K562 (cell line): ENCODE measurements around the gene SRD5A2. TPM values are rescaled to one million over a fixed set of nuclear protein-coding genes. Genes with fewer than 3 reads are reported as not detected.

Experiments used
- ATAC-seq: fragments of 200-7000 bp; cut with Tn5 transposase; 3 replicates; pipeline ENCODE4 v1.9.1; 2020; ENCODE audit warnings: moderate library complexity
- BruUV-seq: library from RNA; stranded (reverse); fragments of 400-500 nt; replicated peaks from 2 replicates; lab custom pipeline; 2021; lab: Mats Ljungman, UMichigan
- CTCF ChIA-PET: fragments of 300-600 bp; formaldehyde crosslinking; extraction: SDS; loops from one replicate; lab custom pipeline; 2021; ENCODE audit warnings: low intra/inter-chr PET ratio; lab: Yijun Ruan, JAX
- POLR2A ChIA-PET: fragments of 300-600, 350-650 bp; sonication (Branson Sonifier 250); formaldehyde crosslinking; extraction: SDS; loops from one replicate; lab custom pipeline; 2021; ENCODE audit warnings: antibody characterized with exemption, inconsistent platforms; lab: Yijun Ruan, JAX
- DNase-seq, 4 experiments: peaks; one replicate each; pipeline versions ENCODE4 v3.0.0 to v3.0.0-alpha.2; 2011 to 2018; ENCODE audit warnings: low spot score in 3 of 4, mixed read lengths in 3 of 4; ENCODE audit errors: extremely low read depth in 1 of 4
- FAIRE-seq: peaks from 2 replicates; lab custom pipeline; 2011; peaks lifted over from hg19 to GRCh38; lab: Jason Lieb, UNC
- H2AFZ ChIP-seq: 2 replicates; pipeline ENCODE4 v1.6.0; 2011; ENCODE audit warnings: low read depth, low read length, control low read depth, inconsistent platforms
- H3K27ac ChIP-seq: fragments of 200-600 bp; 3 replicates; pipeline ENCODE4 v1.8.0; 2011; ENCODE audit warnings: low read depth, mild to moderate bottlenecking, control low read depth, inconsistent platforms, low read length, moderate library complexity, mixed read lengths; ENCODE audit errors: extremely low read depth
- H3K27me3 ChIP-seq, 2 experiments: fragments of 300-600 bp in 1 of 2; 2 replicates in 1 of 2; 3 replicates in 1 of 2; pipeline versions ENCODE4 v1.6.0 to v1.8.0; 2011; ENCODE audit warnings: inconsistent platforms in 2 of 2, low read length in 2 of 2, mild to moderate bottlenecking in 1 of 2, mixed read lengths in 1 of 2, moderate library complexity in 1 of 2; ENCODE audit not compliant: control insufficient read depth in 2 of 2, insufficient read depth in 2 of 2
- H3K36me3 ChIP-seq: fragments of 300-600 bp; 3 replicates; pipeline ENCODE4 v1.8.0; 2011; ENCODE audit warnings: mild to moderate bottlenecking, low read length, inconsistent platforms; ENCODE audit not compliant: control insufficient read depth, insufficient read depth
- H3K4me1 ChIP-seq, 2 experiments: fragments of 200-600 bp in 1 of 2; replicated peaks in 1 of 2; 2 replicates in 1 of 2; 3 replicates in 1 of 2; pipeline versions ENCODE4 v1.5.1 to v1.8.0; 2011; ENCODE audit warnings: inconsistent platforms in 2 of 2, low read length in 2 of 2, mild to moderate bottlenecking in 1 of 2, mixed read lengths in 1 of 2, moderate library complexity in 1 of 2; ENCODE audit not compliant: control insufficient read depth in 2 of 2, insufficient read depth in 2 of 2
- H3K4me2 ChIP-seq: 2 replicates; pipeline ENCODE4 v1.6.1; 2011; ENCODE audit warnings: low read length, control low read depth, inconsistent platforms, mixed read lengths; ENCODE audit not compliant: insufficient read depth
- H3K4me3 ChIP-seq: fragments of 200-600 bp; sonication (generic), shearing (Covaris generic); 2 replicates; pipeline ENCODE4 v1.5.1; 2016; ENCODE audit warnings: control low read depth, inconsistent platforms
- H3K79me2 ChIP-seq: fragments of 200-600 bp; 3 replicates; pipeline ENCODE4 v1.8.0; 2011; ENCODE audit warnings: low read length, inconsistent platforms; ENCODE audit not compliant: control insufficient read depth, insufficient read depth
- H3K9ac ChIP-seq, 2 experiments: 2 replicates each; pipeline versions ENCODE4 v1.6.0 to v1.6.1; 2011; ENCODE audit warnings: low read depth in 2 of 2, low read length in 2 of 2, control low read depth in 1 of 2, inconsistent platforms in 1 of 2, mild to moderate bottlenecking in 1 of 2, mixed read lengths in 1 of 2; ENCODE audit not compliant: insufficient read depth in 1 of 2
- H3K9me1 ChIP-seq: one replicate; pipeline ENCODE4 v1.6.0; 2011; ENCODE audit warnings: inconsistent platforms, mild to moderate bottlenecking, low read length, moderate library complexity; ENCODE audit not compliant: control insufficient read depth, insufficient read depth
- H3K9me3 ChIP-seq: replicated peaks from 2 replicates; pipeline ENCODE4 v1.5.1; 2011; ENCODE audit warnings: low read depth, low read length, inconsistent platforms; ENCODE audit not compliant: control insufficient read depth, insufficient read depth
- H4K20me1 ChIP-seq: replicated peaks from 2 replicates; pipeline ENCODE4 v1.6.1; 2011; ENCODE audit warnings: low read length, inconsistent platforms, mixed read lengths; ENCODE audit not compliant: control insufficient read depth, insufficient read depth
- BCL6 ChIP-seq: fragments of 250-450 bp; sonication (Bioruptor Pico); IDR thresholded peaks from 2 replicates; pipeline ENCODE4 v1.4.0; 2020
- ETV6 ChIP-seq, 3 experiments: fragments of 150-350 bp in 1 of 3; sonication (generic) in 1 of 3; formaldehyde crosslinking in 1 of 3; IDR thresholded peaks; 2 replicates each; pipeline versions ENCODE4 v1.6.1 to v1.8.0; 2014 to 2022; ENCODE audit warnings: borderline replicate concordance in 2 of 3, low read depth in 2 of 3, antibody characterized with exemption in 1 of 3, low read length in 1 of 3, mild to moderate bottlenecking in 1 of 3, missing genetic modification reagents in 1 of 3
- HCFC1 ChIP-seq: IDR thresholded peaks from 2 replicates; pipeline ENCODE4 v1.6.1; 2012; ENCODE audit warnings: low read depth, low read length, improper control_type of control experiment
- HEY1 ChIP-seq: fragments of 250-450 bp; sonication (Bioruptor Pico); IDR thresholded peaks from 2 replicates; pipeline ENCODE4 v1.5.0; 2020; ENCODE audit warnings: mild to moderate bottlenecking, moderate library complexity, borderline replicate concordance
- POLR2AphosphoS2 ChIP-seq: IDR thresholded peaks from 2 replicates; pipeline ENCODE4 v1.6.1; 2012; ENCODE audit warnings: low read length, improper control_type of control experiment
- ZNF644 ChIP-seq: fragments of 200-800 bp; sonication (Bioruptor generic); IDR thresholded peaks from 2 replicates; pipeline ENCODE4 v1.6.1; 2016; ENCODE audit warnings: low read depth, missing genetic modification characterization, missing compliant biosample characterization
- ZNF699 ChIP-seq: fragments of 250-450 bp; sonication (Bioruptor Pico); IDR thresholded peaks from 2 replicates; pipeline ENCODE4 v1.8.0; 2021; ENCODE audit warnings: mild to moderate bottlenecking, moderate library complexity; ENCODE audit not compliant: insufficient replicate concordance
- in situ Hi-C: fragments of 300-500 bp; cut with MboI; formaldehyde crosslinking; loops from 4 replicates; pipeline ENCODE4 v1.15.0; 2018; ENCODE audit warnings: inconsistent platforms, mixed read lengths
- intact Hi-C: fragments of 100-400 bp; cut with micrococcal nuclease; formaldehyde crosslinking; loops from 2 replicates; pipeline ENCODE4 v1.14.2; 2022
- polyA plus RNA-seq, 8 experiments: library from polyadenylated mRNA; depleted of rRNA in 4 of 8; stranded (reverse) in 5 of 8; unstranded in 3 of 8; fragments of >200 nt; fragmentation: Nextera tagmentation in 2 of 8; fragmentation: Illumina TruSeq in 1 of 8; extraction: Ambion mirVana in 2 of 8; extraction: Trizol in 1 of 8; gene quantifications; 2 replicates each; pipeline versions ENCODE4 v1.2.1 to v1.2.3, GENCODE V29; 2011 to 2014; ENCODE audit warnings: inconsistent platforms in 1 of 8, missing spikeins in 1 of 8
- total RNA-seq, 7 experiments: library from RNA; depleted of rRNA in 6 of 7; stranded (reverse); fragments of >200 nt in 6 of 7; fragmentation: Illumina TruSeq in 2 of 7; extraction: Trizol in 2 of 7; gene quantifications; 2 replicates each; pipeline versions ENCODE4 v1.2.1 to v1.2.3, GENCODE V29; 2011 to 2021; ENCODE audit warnings: low replicate concordance in 1 of 7
- TF ChIP-seq, protein P1 (sequence below): fragments of 250-450 bp; sonication (Bioruptor Pico); IDR thresholded peaks from 2 replicates; pipeline ENCODE4 v1.5.0; 2021

Gene SRD5A2
- total and polyA plus RNA-seq, 9 of the 15 experiments (the other 6 are each of a cell fraction or from before 2014, with no cell fraction given), result 0.03 TPM; not detected in 8

DNA sequence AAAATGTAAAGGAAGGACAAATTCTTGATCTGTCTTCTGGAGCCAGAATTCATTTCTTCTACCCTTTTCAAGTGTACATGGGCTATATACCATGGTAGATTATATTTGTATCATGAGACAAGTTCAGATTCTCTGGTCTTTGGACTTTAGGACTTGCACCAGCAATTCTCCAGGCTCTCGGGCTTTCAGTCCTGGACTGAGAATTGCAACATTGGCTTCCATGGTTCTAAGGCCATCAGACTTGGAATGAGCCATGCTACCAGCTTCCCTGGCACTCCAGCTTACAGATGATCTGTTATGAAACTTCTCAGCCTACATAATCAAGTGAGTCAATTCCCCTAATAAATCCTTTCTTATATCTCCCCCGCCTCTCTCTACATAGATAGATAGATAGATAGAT, 33.3 kb downstream of the SRD5A2 start (continued):
- TF ChIP-seq HEY1 (CRISPR knock-in tag) (no peak), ZNF699 (no peak), ETV6 (IDR thresholded peaks at IDR 0.05; ENCODE audit: borderline replicate concordance in 1 of 2, low read depth in 2 of 2, low read length in 1 of 2) (no peak), ETV6 (CRISPR knock-in tag; IDR thresholded peaks at IDR 0.05; ENCODE audit: borderline replicate concordance) (no peak), ZNF644 (no peak)
- TF ChIP-seq, protein P1, sequence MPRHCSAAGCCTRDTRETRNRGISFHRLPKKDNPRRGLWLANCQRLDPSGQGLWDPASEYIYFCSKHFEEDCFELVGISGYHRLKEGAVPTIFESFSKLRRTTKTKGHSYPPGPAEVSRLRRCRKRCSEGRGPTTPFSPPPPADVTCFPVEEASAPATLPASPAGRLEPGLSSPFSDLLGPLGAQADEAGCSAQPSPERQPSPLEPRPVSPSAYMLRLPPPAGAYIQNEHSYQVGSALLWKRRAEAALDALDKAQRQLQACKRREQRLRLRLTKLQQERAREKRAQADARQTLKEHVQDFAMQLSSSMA (CRISPR knock-in tag), result no peak
- TF ChIP-seq, all 486 proteins: peak for 0

DNA sequence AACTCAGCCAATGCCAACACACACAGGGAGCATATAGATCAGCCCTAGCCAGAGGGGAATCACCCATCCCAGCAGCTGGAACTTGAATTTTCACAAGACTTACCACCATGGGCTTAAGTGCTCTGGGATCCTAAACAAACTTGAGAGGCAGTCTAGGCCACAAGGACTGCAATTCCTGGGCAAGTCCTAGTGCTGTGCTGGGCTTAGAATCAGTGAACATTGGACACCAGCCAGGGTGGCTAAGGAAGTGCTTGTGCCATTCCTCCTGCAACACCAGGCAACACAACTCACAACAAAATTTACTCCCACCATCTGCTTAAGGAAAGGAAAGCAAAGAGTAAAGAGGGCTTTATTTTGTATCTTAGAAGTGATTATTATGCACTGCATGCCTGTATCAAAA, 38.9 kb downstream of the SRD5A2 start:
- Histone ChIP-seq H3K4me3 (no peak overlapping the region), H3K27ac (no peak overlapping the region), H3K9me1 (no peaks in the 10 kb centered on the region), H4K20me1 (no peaks in the 10 kb centered on the region), H3K79me2 (no peaks in the 10 kb centered on the region), H3K9me3 (no peaks in the 10 kb centered on the region), H3K4me2 (no peak overlapping the region), H2AFZ (no peak overlapping the region), H3K36me3 (no peaks in the 10 kb centered on the region), H3K27me3 (no peaks in the 10 kb centered on the region), H3K9ac (no peak overlapping the region), H3K4me1 (no peaks in the 10 kb centered on the region)
- ATAC-seq (no peak), DNase-seq (no peak), FAIRE-seq (no peak)
- ChIA-PET POLR2A (interaction anchor here (0.6 kb wide), 1 partner anchor 96 kb away, joined by 3 read pairs; no protein-coding TSS in a partner anchor), CTCF (no interaction called here)
- no TSS peak for BruUV-seq
- in situ Hi-C loops, result no loop called here
- no peak for TF ChIP-seq HCFC1
- TF ChIP-seq POLR2AphosphoS2, result no peak
- TF ChIP-seq BCL6 (CRISPR knock-in tag), result no peak
- intact Hi-C loops, result no loop called here
